IMR-90 (cell line): ENCODE data around the gene MRPL38. TPM values are rescaled to one million over a fixed set of nuclear protein-coding genes. Genes with fewer than 3 reads are reported as not detected.

Source experiments
- ATAC-seq: fragments of 200-7000 bp; cut with Tn5 transposase; 2 replicates; pipeline ENCODE4 v1.9.1; 2020; ENCODE audit warnings: low read depth, mild to moderate bottlenecking, moderate library complexity
- BruUV-seq: library from RNA; stranded (reverse); fragments of 400-500 nt; replicated peaks from 2 replicates; lab custom pipeline; 2021; lab: Mats Ljungman, UMichigan
- CTCF ChIA-PET: fragments of 300-600 bp; formaldehyde crosslinking; extraction: SDS; loops from one replicate; lab custom pipeline; 2021; ENCODE audit warnings: antibody characterized with exemption; lab: Yijun Ruan, JAX
- POLR2A ChIA-PET: fragments of 300-600 bp; sonication (Branson Sonifier 250); formaldehyde crosslinking; loops from one replicate; lab custom pipeline; 2022; ENCODE audit warnings: antibody characterized with exemption; ENCODE audit not compliant: unreplicated experiment; lab: Charles Lee
- DNase-seq: peaks from one replicate; pipeline ENCODE4 v3.0.0; 2013
- H2AFZ ChIP-seq: replicated peaks from 2 replicates; pipeline ENCODE3; 2013; ENCODE audit warnings: low read length, mild to moderate bottlenecking; ENCODE audit not compliant: poor library complexity
- H2AK5ac ChIP-seq: 2 replicates; pipeline ENCODE4 v1.6.1; 2013; ENCODE audit warnings: low read depth, low read length, inconsistent platforms
- H2AK9ac ChIP-seq: replicated peaks from 2 replicates; pipeline ENCODE3; 2013; ENCODE audit warnings: mild to moderate bottlenecking, low read depth, low read length, moderate library complexity; ENCODE audit not compliant: poor library complexity
- H2BK120ac ChIP-seq: 2 replicates; pipeline ENCODE4 v1.6.1; 2013; ENCODE audit warnings: low read depth, low read length, inconsistent platforms
- H2BK15ac ChIP-seq: 3 replicates; pipeline ENCODE4 v1.6.1; 2013; ENCODE audit warnings: low read depth, low read length, inconsistent platforms
- H2BK20ac ChIP-seq: 2 replicates; pipeline ENCODE4 v1.6.1; 2013; ENCODE audit warnings: low read depth, mild to moderate bottlenecking, inconsistent platforms, low read length, moderate library complexity
- H2BK5ac ChIP-seq: 2 replicates; pipeline ENCODE4 v1.6.1; 2013; ENCODE audit warnings: mild to moderate bottlenecking, low read depth, low read length, inconsistent platforms; ENCODE audit not compliant: poor library complexity, severe bottlenecking
- H3K14ac ChIP-seq: replicated peaks from 2 replicates; pipeline ENCODE4 v1.6.1; 2013; ENCODE audit warnings: low read depth, low read length, inconsistent platforms
- H3K18ac ChIP-seq: 2 replicates; pipeline ENCODE4 v1.6.1; 2013; ENCODE audit warnings: low read depth, low read length, control low read depth
- H3K23ac ChIP-seq: 2 replicates; pipeline ENCODE4 v1.6.1; 2013; ENCODE audit warnings: low read depth, low read length, inconsistent platforms
- H3K27ac ChIP-seq: 2 replicates; pipeline ENCODE4 v1.5.1; 2013; ENCODE audit warnings: mild to moderate bottlenecking, control low read depth, low read length; ENCODE audit not compliant: insufficient read depth
- H3K27me3 ChIP-seq: 2 replicates; pipeline ENCODE4 v1.6.1; 2013; ENCODE audit warnings: low read length; ENCODE audit not compliant: control insufficient read depth, insufficient read depth
- H3K36me3 ChIP-seq: 2 replicates; pipeline ENCODE4 v1.6.1; 2013; ENCODE audit warnings: low read length, mixed read lengths; ENCODE audit not compliant: control insufficient read depth, insufficient read depth
- H3K4ac ChIP-seq: 2 replicates; pipeline ENCODE4 v1.6.1; 2013; ENCODE audit warnings: low read depth, low read length, inconsistent platforms
- H3K4me1 ChIP-seq: 2 replicates; pipeline ENCODE4 v1.6.1; 2013; ENCODE audit warnings: low read length, mixed read lengths; ENCODE audit not compliant: control insufficient read depth, insufficient read depth
- H3K4me2 ChIP-seq: 2 replicates; pipeline ENCODE4 v1.6.1; 2013; ENCODE audit warnings: low read depth, mild to moderate bottlenecking, control low read depth, low read length, moderate library complexity
- H3K4me3 ChIP-seq: 2 replicates; pipeline ENCODE4 v1.5.1; 2013; ENCODE audit warnings: low read depth, mild to moderate bottlenecking, control low read depth, low read length, moderate library complexity; ENCODE audit not compliant: insufficient read depth
- H3K56ac ChIP-seq: 2 replicates; pipeline ENCODE4 v1.6.1; 2013; ENCODE audit warnings: low read length, inconsistent platforms; ENCODE audit not compliant: insufficient read depth; ENCODE audit errors: extremely low read depth
- H3K79me1 ChIP-seq, 2 experiments: 2 replicates each; pipeline ENCODE4 v1.6.1; 2013; ENCODE audit warnings: low read length in 2 of 2, inconsistent platforms in 1 of 2, low read depth in 1 of 2
- H3K9ac ChIP-seq: 2 replicates; pipeline ENCODE4 v1.6.1; 2013; ENCODE audit warnings: low read depth, low read length, control low read depth
- H3K9me1 ChIP-seq: 2 replicates; pipeline ENCODE4 v1.6.1; 2013; ENCODE audit warnings: low read length, inconsistent platforms; ENCODE audit not compliant: insufficient read depth
- H3K9me3 ChIP-seq: 2 replicates; pipeline ENCODE4 v1.6.1; 2013; ENCODE audit warnings: low read length; ENCODE audit not compliant: control insufficient read depth, insufficient read depth
- H4K20me1 ChIP-seq: 2 replicates; pipeline ENCODE4 v1.6.1; 2013; ENCODE audit warnings: low read length, inconsistent platforms; ENCODE audit not compliant: insufficient read depth
- H4K5ac ChIP-seq: 2 replicates; pipeline ENCODE4 v1.6.1; 2013; ENCODE audit warnings: mild to moderate bottlenecking, low read depth, low read length, control low read depth
- H4K8ac ChIP-seq, 2 experiments: 2 replicates each; pipeline ENCODE4 v1.6.1; 2013; ENCODE audit warnings: low read depth in 2 of 2, low read length in 2 of 2, control low read depth in 1 of 2, inconsistent platforms in 1 of 2
- H4K91ac ChIP-seq: 2 replicates; pipeline ENCODE4 v1.6.1; 2013; ENCODE audit warnings: low read depth, low read length, inconsistent platforms; ENCODE audit not compliant: insufficient read depth
- CHD1 ChIP-seq: IDR thresholded peaks from 2 replicates; pipeline ENCODE4 v1.6.1; 2012; ENCODE audit warnings: low read depth, low read length, improper control_type of control experiment
- FOS ChIP-seq: fragments of 150-350 bp; IDR thresholded peaks from 2 replicates; pipeline ENCODE4 v1.6.1; 2016; ENCODE audit warnings: low read depth, low read length
- MAFK ChIP-seq: IDR thresholded peaks from 2 replicates; pipeline ENCODE4 v1.6.1; 2012; ENCODE audit warnings: low read depth, low read length, improper control_type of control experiment
- RFX5 ChIP-seq: IDR thresholded peaks from 2 replicates; pipeline ENCODE4 v1.8.0; 2012; ENCODE audit warnings: low read depth, mild to moderate bottlenecking, low read length, moderate library complexity
- WGBS, 2 experiments: methylation state at CpG; one replicate each; pipeline versions ENCODE4 v1.1.5 to v1.1.7; 2013; ENCODE audit warnings: missing lambda C conversion rate in 2 of 2; ENCODE audit not compliant: insufficient read length in 1 of 2; ENCODE audit errors: extremely low coverage in 2 of 2; 5-methylcytosine and 5-hydroxymethylcytosine counted together
- dilution Hi-C: fragments of 300-500 bp; cut with HindIII; formaldehyde crosslinking; loops from one replicate; pipeline ENCODE4 v1.14.3; 2018; ENCODE audit warnings: low sequenced_read_pairs; ENCODE audit not compliant: unreplicated experiment
- in situ Hi-C: fragments of 300-500 bp; cut with MboI; formaldehyde crosslinking; loops from 3 replicates; pipeline ENCODE4 v1.14.3; 2019; ENCODE audit warnings: low sequenced_read_pairs, inconsistent platforms, mixed read lengths
- intact Hi-C: fragments of 100-400 bp; cut with micrococcal nuclease; formaldehyde crosslinking; loops from 2 replicates; pipeline ENCODE4 v1.10.0; 2022
- polyA plus RNA-seq, 3 experiments: library from polyadenylated mRNA; depleted of rRNA; stranded (reverse); fragments of >200 nt; gene quantifications; 2 replicates each; pipeline ENCODE4 v1.2.3, GENCODE V29; 2012; ENCODE audit warnings: low replicate concordance in 1 of 3
- total RNA-seq: library from RNA; depleted of rRNA; stranded (reverse); fragments of >200 nt; gene quantifications from 2 replicates; pipeline ENCODE4 v1.2.3, GENCODE V29; 2012
- TF ChIP-seq, protein P1 (sequence below): fragments of 150-350 bp; IDR thresholded peaks from 2 replicates; pipeline ENCODE4 v1.6.1; 2017; ENCODE audit warnings: mild to moderate bottlenecking, antibody characterized with exemption, low read length, low read depth
- TF ChIP-seq, protein P2 (sequence below): fragments of 150-350 bp; IDR thresholded peaks from 2 replicates; pipeline ENCODE4 v1.6.1; 2016; ENCODE audit warnings: low read depth, mild to moderate bottlenecking, low read length, moderate library complexity, borderline replicate concordance

Gene MRPL38
- total and polyA plus RNA-seq, 2 of the 4 experiments (the other 2 are of a cell fraction) = 13.3 to 42.5 TPM

DNA sequence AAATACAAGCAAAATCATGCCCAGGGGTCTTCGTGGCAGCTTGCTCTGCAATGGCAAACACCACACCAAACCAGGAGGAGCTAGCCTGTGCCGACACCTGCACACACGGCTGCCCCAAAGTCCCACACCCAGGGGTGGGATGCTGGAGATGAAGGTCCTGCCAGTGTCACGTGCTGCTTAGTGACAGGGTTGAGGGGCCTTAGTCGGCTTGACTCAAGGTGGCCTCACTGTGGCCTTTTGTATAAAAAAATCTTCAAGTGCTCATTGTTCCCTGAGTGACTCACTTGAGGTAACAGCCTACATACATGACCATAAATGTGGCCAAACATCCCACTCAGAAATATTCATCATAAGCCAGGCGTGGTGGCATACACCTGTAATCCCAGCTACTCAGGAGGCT is 15.2 kb downstream of the MRPL38 start:
- intact Hi-C loops (no loop called here), dilution Hi-C loops (no loop called here), in situ Hi-C loops (no loop called here)
- H4K8ac ChIP-seq = no peak overlapping the region
- peaks cover 8% of the 10 kb centered on the region; the same call in 1 of the 2 replicates for H3K9me1 ChIP-seq
- no peak overlapping the region for H3K9ac ChIP-seq
- H2BK15ac ChIP-seq = no peak overlapping the region
- H2BK20ac ChIP-seq = no peak overlapping the region
- no peak overlapping the region for H2BK120ac ChIP-seq
- no peak overlapping the region for H3K56ac ChIP-seq
- no peak overlapping the region for H3K27ac ChIP-seq
- H3K4me1 ChIP-seq = no peaks in the 10 kb centered on the region
- H3K79me1 ChIP-seq = peaks cover 4 to 21% of the 10 kb centered on the region in 2 experiments; a peak in 2 of 4 replicates
- no CpG with 5 or more reads among the region's 6 CpGs for WGBS, 2 experiments
- ChIA-PET POLR2A (interaction anchor here (0.6 kb wide), 2 partner anchors 34 to 1085 kb away, joined by 3 to 6 read pairs; partner anchors contain the start of gene WBP2), CTCF (interaction anchor here (0.7 kb wide), 1 partner anchor 106 kb away, joined by 7 read pairs; no protein-coding TSS in a partner anchor)
- H4K5ac ChIP-seq = no peak overlapping the region
- no peaks in the 10 kb centered on the region for H3K27me3 ChIP-seq
- H4K20me1 ChIP-seq = peaks cover 4% of the 10 kb centered on the region; the same call in 1 of the 2 replicates
- no peak overlapping the region for H2BK5ac ChIP-seq
- H3K4me3 ChIP-seq = no peak overlapping the region
- no peak overlapping the region for H2AFZ ChIP-seq
- H3K14ac ChIP-seq = no peak overlapping the region
- no peak overlapping the region for H3K4ac ChIP-seq
- BruUV-seq = no TSS peak
- DNase-seq (no peak), ATAC-seq (no peak)
- no peaks in the 10 kb centered on the region for H3K9me3 ChIP-seq
- peak overlapping the region; percentile 37 for H2AK9ac ChIP-seq
- no peak overlapping the region for H4K91ac ChIP-seq
- H3K36me3 ChIP-seq = peaks cover 19% of the 10 kb centered on the region
- TF ChIP-seq, protein P1, sequence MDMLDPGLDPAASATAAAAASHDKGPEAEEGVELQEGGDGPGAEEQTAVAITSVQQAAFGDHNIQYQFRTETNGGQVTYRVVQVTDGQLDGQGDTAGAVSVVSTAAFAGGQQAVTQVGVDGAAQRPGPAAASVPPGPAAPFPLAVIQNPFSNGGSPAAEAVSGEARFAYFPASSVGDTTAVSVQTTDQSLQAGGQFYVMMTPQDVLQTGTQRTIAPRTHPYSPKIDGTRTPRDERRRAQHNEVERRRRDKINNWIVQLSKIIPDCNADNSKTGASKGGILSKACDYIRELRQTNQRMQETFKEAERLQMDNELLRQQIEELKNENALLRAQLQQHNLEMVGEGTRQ = no peak
- TF ChIP-seq, protein P2, sequence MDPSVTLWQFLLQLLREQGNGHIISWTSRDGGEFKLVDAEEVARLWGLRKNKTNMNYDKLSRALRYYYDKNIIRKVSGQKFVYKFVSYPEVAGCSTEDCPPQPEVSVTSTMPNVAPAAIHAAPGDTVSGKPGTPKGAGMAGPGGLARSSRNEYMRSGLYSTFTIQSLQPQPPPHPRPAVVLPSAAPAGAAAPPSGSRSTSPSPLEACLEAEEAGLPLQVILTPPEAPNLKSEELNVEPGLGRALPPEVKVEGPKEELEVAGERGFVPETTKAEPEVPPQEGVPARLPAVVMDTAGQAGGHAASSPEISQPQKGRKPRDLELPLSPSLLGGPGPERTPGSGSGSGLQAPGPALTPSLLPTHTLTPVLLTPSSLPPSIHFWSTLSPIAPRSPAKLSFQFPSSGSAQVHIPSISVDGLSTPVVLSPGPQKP = no peak
- TF ChIP-seq CHD1 (no peak), FOS (no peak), RFX5 (no peak), MAFK (no peak)
- H3K18ac ChIP-seq = no peak overlapping the region
- H3K4me2 ChIP-seq = no peak overlapping the region
- no peak overlapping the region for H2AK5ac ChIP-seq
- H3K23ac ChIP-seq = no peak overlapping the region
